ENCODE results near the gene MRPL55. TPM values are rescaled to one million over a fixed set of nuclear protein-coding genes. Genes with fewer than 3 reads are reported as not detected.

MRPL55 gene
- polyA plus RNA-seq, 1 donor from 2014 or later, result 168 TPM

GRCh38 chr1:228060458-228061190 is 48.5 kb downstream of the MRPL55 start:
- no peak for TF ChIP-seq CTCF (IDR thresholded peaks at IDR 0.05; ENCODE audit: poor library complexity, severe bottlenecking)
- no peak for TF ChIP-seq EP300 (conservative IDR thresholded peaks at IDR 0.05; ENCODE audit: poor library complexity, severe bottlenecking)
- no peak for TF ChIP-seq REST (IDR thresholded peaks at IDR 0.05; ENCODE audit: borderline replicate concordance)
- no peak for TF ChIP-seq POLR2AphosphoS5 (IDR thresholded peaks at IDR 0.05)
- TF ChIP-seq EZH2 (IDR thresholded peaks at IDR 0.05; ENCODE audit: borderline replicate concordance, insufficient read depth, low read length, poor library complexity, severe bottlenecking), result no peak
- TF ChIP-seq MXI1 (conservative IDR thresholded peaks at IDR 0.05; ENCODE audit: poor library complexity, severe bottlenecking), result no peak
- no peak for TF ChIP-seq RAD21 (conservative IDR thresholded peaks at IDR 0.05)
- TF ChIP-seq SMC3 (conservative IDR thresholded peaks at IDR 0.05; ENCODE audit: poor library complexity), result no peak
- TF ChIP-seq TAF1 (IDR thresholded peaks at IDR 0.05; ENCODE audit: low read depth), result no peak
- H3K36me3 ChIP-seq (ENCODE audit: insufficient read depth, low read length), result no peaks in the 10 kb centered on the region
- no peak overlapping the region for H3K9ac ChIP-seq (ENCODE audit: low read length)
- H3K4me2 ChIP-seq (ENCODE audit: low read length), result no peak overlapping the region
- H3K9me2 ChIP-seq (ENCODE audit: insufficient read depth, low read length), result no peaks in the 10 kb centered on the region
- peaks cover 63% of the 10 kb centered on the region for H3K27me3 ChIP-seq (ENCODE audit: insufficient read depth, low read depth, low read length)
- H3K79me2 ChIP-seq (replicated peaks; ENCODE audit: insufficient read depth, low read length), result no peaks in the 10 kb centered on the region
- H3F3A ChIP-seq (ENCODE audit: insufficient read depth, low read length, poor library complexity, severe bottlenecking), result no peaks in the 10 kb centered on the region
- peaks cover 9% of the 10 kb centered on the region for H3K9me3 ChIP-seq (ENCODE audit: low read length)
- H4K20me1 ChIP-seq (ENCODE audit: insufficient read depth), result no peaks in the 10 kb centered on the region
- no peak overlapping the region for H2AFZ ChIP-seq (ENCODE audit: low read depth, low read length)
- H3K4me3 ChIP-seq (ENCODE audit: low read length), result no peak overlapping the region
- H3K27ac ChIP-seq (ENCODE audit: low read length), result no peak overlapping the region

GRCh38 chr1:228059634-228060457 is 49.3 kb downstream of the MRPL55 start:
- Histone ChIP-seq H3K27ac (ENCODE audit: low read length) (no peak overlapping the region), H3K9me3 (ENCODE audit: low read length) (peaks cover 9% of the 10 kb centered on the region), H3K9me2 (ENCODE audit: insufficient read depth, low read length) (no peaks in the 10 kb centered on the region), H3K4me3 (ENCODE audit: low read length) (peak overlapping the region; percentile 44), H4K20me1 (ENCODE audit: insufficient read depth) (no peaks in the 10 kb centered on the region), H3K36me3 (ENCODE audit: insufficient read depth, low read length) (no peaks in the 10 kb centered on the region), H3K27me3 (ENCODE audit: insufficient read depth, low read depth, low read length) (peaks cover 66% of the 10 kb centered on the region), H3K79me2 (replicated peaks; ENCODE audit: insufficient read depth, low read length) (no peaks in the 10 kb centered on the region), H3K9ac (ENCODE audit: low read length) (no peak overlapping the region), H2AFZ (ENCODE audit: low read depth, low read length) (no peak overlapping the region), H3K4me2 (ENCODE audit: low read length) (no peak overlapping the region), H3F3A (ENCODE audit: insufficient read depth, low read length, poor library complexity, severe bottlenecking) (no peaks in the 10 kb centered on the region)
- TF ChIP-seq CTCF (IDR thresholded peaks at IDR 0.05; ENCODE audit: poor library complexity, severe bottlenecking) (no peak), RAD21 (conservative IDR thresholded peaks at IDR 0.05) (no peak), REST (IDR thresholded peaks at IDR 0.05; ENCODE audit: borderline replicate concordance) (no peak), MXI1 (conservative IDR thresholded peaks at IDR 0.05; ENCODE audit: poor library complexity, severe bottlenecking) (no peak), EZH2 (IDR thresholded peaks at IDR 0.05; ENCODE audit: borderline replicate concordance, insufficient read depth, low read length, poor library complexity, severe bottlenecking) (no peak), EP300 (conservative IDR thresholded peaks at IDR 0.05; ENCODE audit: poor library complexity, severe bottlenecking) (no peak), SMC3 (conservative IDR thresholded peaks at IDR 0.05; ENCODE audit: poor library complexity) (no peak), POLR2AphosphoS5 (IDR thresholded peaks at IDR 0.05) (no peak), TAF1 (IDR thresholded peaks at IDR 0.05; ENCODE audit: low read depth) (no peak)
